ENCODE measurements around the gene FAM156B.
"Not testable (repeated sequence)": the region's sequence is repeated elsewhere in the genome, so short reads cannot be mapped to it uniquely, and the experiment has no call there.

Gene FAM156B

GRCh38 chrX:52923781-52924241 lies 26.7 kb downstream of the FAM156B start:
- no peak for DNase-seq (ENCODE audit: low read depth, low spot score)

- DNase-seq (ENCODE audit: low read depth, low spot score) = not testable (repeated sequence)
Observed at GRCh38 chrX:52930214-52930613, 33.1 kb downstream of the FAM156B start.

GRCh38 chrX:52933213-52933612 lies 36.1 kb downstream of the FAM156B start:
- no peak for DNase-seq (ENCODE audit: low read depth, low spot score)

- no peak for DNase-seq (ENCODE audit: low read depth, low spot score)
Observed at GRCh38 chrX:52933976-52934703, 37.0 kb downstream of the FAM156B start.

GRCh38 chrX:52934704-52935469 lies 37.8 kb downstream of the FAM156B start:
- peak; percentile 83 for DNase-seq (ENCODE audit: low read depth, low spot score)

- peak; percentile 0 for DNase-seq (ENCODE audit: low read depth, low spot score)
Observed at GRCh38 chrX:52935470-52935784, 38.3 kb downstream of the FAM156B start.

- DNase-seq (ENCODE audit: low read depth, low spot score) = not testable (repeated sequence)
Observed at GRCh38 chrX:52940704-52941103, 43.6 kb downstream of the FAM156B start.

- not testable (repeated sequence) for DNase-seq (ENCODE audit: low read depth, low spot score)
Observed at GRCh38 chrX:52941728-52942127, 44.6 kb downstream of the FAM156B start.

GRCh38 chrX:52945838-52946494 lies 48.8 kb downstream of the FAM156B start:
- DNase-seq (ENCODE audit: low read depth, low spot score) = not testable (repeated sequence)

GRCh38 chrX:52947501-52947900 lies 50.4 kb downstream of the FAM156B start:
- not testable (repeated sequence) for DNase-seq (ENCODE audit: low read depth, low spot score)

- DNase-seq (ENCODE audit: low read depth, low spot score) = not testable (repeated sequence)
Observed at GRCh38 chrX:52948265-52948664, 51.1 kb downstream of the FAM156B start.

- DNase-seq (ENCODE audit: low read depth, low spot score) = not testable (repeated sequence)
Observed at GRCh38 chrX:52949325-52949724, 52.2 kb downstream of the FAM156B start.

GRCh38 chrX:52949884-52950283 lies 52.8 kb downstream of the FAM156B start:
- DNase-seq (ENCODE audit: low read depth, low spot score) = not testable (repeated sequence)

Data from brain pericyte (primary cell).